GM06990 (cell line): ENCODE results near the gene KRTAP13-1.

Experiments
- DNase-seq: peaks from one replicate; pipeline ENCODE4 v3.0.0-alpha.2; 2011; ENCODE audit not compliant: insufficient read length; ENCODE audit errors: extremely low read depth
- H3K27me3 ChIP-seq: replicated peaks from 2 replicates; pipeline ENCODE4 v1.6.0; 2011; ENCODE audit warnings: low read length; ENCODE audit not compliant: control insufficient read depth, insufficient read depth
- H3K36me3 ChIP-seq: 2 replicates; pipeline ENCODE4 v1.5.1; 2011; ENCODE audit warnings: low read length; ENCODE audit not compliant: control insufficient read depth, insufficient read depth
- H3K4me3 ChIP-seq: replicated peaks from 2 replicates; pipeline ENCODE4 v1.5.1; 2011; ENCODE audit warnings: low read depth, mild to moderate bottlenecking, control low read depth, low read length
- CTCF ChIP-seq: IDR thresholded peaks from 2 replicates; pipeline ENCODE4 v1.5.1; 2011; ENCODE audit warnings: low read length, control low read depth, mild to moderate bottlenecking, inconsistent platforms; ENCODE audit not compliant: insufficient read depth, poor library complexity, severe bottlenecking

The KRTAP13-1 gene

GRCh38 chr21:30425826-30426225, 30.0 kb downstream of the KRTAP13-1 start, which contains the start of gene KRTAP13-3:
Gene KRTAP13-3 (minus strand): TSS chr21:30425926. CDS start chr21:30425912, 14 bp downstream.
- Histone ChIP-seq H3K4me3 (no peak within 1 kb of the TSS), H3K36me3 (no peaks in the 10 kb centered on the region), H3K27me3 (no peaks in the 10 kb centered on the region)
- no peak for DNase-seq
- no peak for TF ChIP-seq CTCF

- Histone ChIP-seq H3K36me3 (no peaks in the 10 kb centered on the region), H3K4me3 (no peak overlapping the region), H3K27me3 (no peaks in the 10 kb centered on the region)
- no peak for TF ChIP-seq CTCF
- DNase-seq: no peak
These were observed 30.9 kb downstream of the KRTAP13-1 start for GRCh38 chr21:30426731-30427130.

- TF ChIP-seq CTCF: no peak
- no peak for DNase-seq
- Histone ChIP-seq H3K4me3 (no peak within 1 kb of the TSS), H3K27me3 (no peaks in the 10 kb centered on the region), H3K36me3 (no peaks in the 10 kb centered on the region)
These were observed 34.4 kb downstream of the KRTAP13-1 start, which contains the start of gene KRTAP13-4 for GRCh38 chr21:30430170-30430655. Gene KRTAP13-4 (plus strand): TSS chr21:30430220. CDS start chr21:30430276, 56 bp downstream.

- Histone ChIP-seq H3K4me3 (no peak overlapping the region), H3K27me3 (no peaks in the 10 kb centered on the region), H3K36me3 (no peaks in the 10 kb centered on the region)
- DNase-seq: no peak
- TF ChIP-seq CTCF: peak; percentile 39
These were observed 38.3 kb downstream of the KRTAP13-1 start for GRCh38 chr21:30434033-30434631.

GRCh38 chr21:30437010-30437565, 41.3 kb downstream of the KRTAP13-1 start:
- H3K4me3 ChIP-seq: no peak overlapping the region
- H3K27me3 ChIP-seq: no peaks in the 10 kb centered on the region
- no peaks in the 10 kb centered on the region for H3K36me3 ChIP-seq
- TF ChIP-seq CTCF: no peak
- DNase-seq: no peak
